K562 (cell line): Measurements from ENCODE around the gene NPFF. TPM values are rescaled to one million over a fixed set of nuclear protein-coding genes. Genes with fewer than 3 reads are reported as not detected.
A peak's percentile ranks its signal among the peaks of the same experiment; 100 is the strongest.

Experiments used
- ATAC-seq: fragments of 200-7000 bp; cut with Tn5 transposase; 3 replicates; pipeline ENCODE4 v1.9.1; 2020; ENCODE audit warnings: moderate library complexity
- Bru-seq: library from RNA; stranded (reverse); fragments of 400-500 nt; gene quantifications from one replicate; lab custom pipeline; 2021; lab: Mats Ljungman, UMichigan
- BruChase-seq, 2 experiments: library from RNA; stranded (reverse); fragments of 400-500 nt; gene quantifications; one replicate each; lab custom pipeline; 2021; lab: Mats Ljungman, UMichigan
- BruUV-seq: library from RNA; stranded (reverse); fragments of 400-500 nt; replicated peaks from 2 replicates; lab custom pipeline; 2021; lab: Mats Ljungman, UMichigan
- CTCF ChIA-PET: fragments of 300-600 bp; formaldehyde crosslinking; extraction: SDS; loops from one replicate; lab custom pipeline; 2021; ENCODE audit warnings: low intra/inter-chr PET ratio; lab: Yijun Ruan, JAX
- POLR2A ChIA-PET: fragments of 300-600, 350-650 bp; sonication (Branson Sonifier 250); formaldehyde crosslinking; extraction: SDS; loops from one replicate; lab custom pipeline; 2021; ENCODE audit warnings: antibody characterized with exemption, inconsistent platforms; lab: Yijun Ruan, JAX
- DNase-seq, 4 experiments: peaks; one replicate each; pipeline versions ENCODE4 v3.0.0 to v3.0.0-alpha.2; 2011 to 2018; ENCODE audit warnings: low spot score in 3 of 4, mixed read lengths in 3 of 4; ENCODE audit errors: extremely low read depth in 1 of 4
- FAIRE-seq: peaks from 2 replicates; lab custom pipeline; 2011; peaks lifted over from hg19 to GRCh38; lab: Jason Lieb, UNC
- H2AFZ ChIP-seq: 2 replicates; pipeline ENCODE4 v1.6.0; 2011; ENCODE audit warnings: low read depth, low read length, control low read depth, inconsistent platforms
- H3K27ac ChIP-seq: fragments of 200-600 bp; 3 replicates; pipeline ENCODE4 v1.8.0; 2011; ENCODE audit warnings: low read depth, mild to moderate bottlenecking, control low read depth, inconsistent platforms, low read length, moderate library complexity, mixed read lengths; ENCODE audit errors: extremely low read depth
- H3K27me3 ChIP-seq, 2 experiments: fragments of 300-600 bp in 1 of 2; 2 replicates in 1 of 2; 3 replicates in 1 of 2; pipeline versions ENCODE4 v1.6.0 to v1.8.0; 2011; ENCODE audit warnings: inconsistent platforms in 2 of 2, low read length in 2 of 2, mild to moderate bottlenecking in 1 of 2, mixed read lengths in 1 of 2, moderate library complexity in 1 of 2; ENCODE audit not compliant: control insufficient read depth in 2 of 2, insufficient read depth in 2 of 2
- H3K36me3 ChIP-seq: fragments of 300-600 bp; 3 replicates; pipeline ENCODE4 v1.8.0; 2011; ENCODE audit warnings: mild to moderate bottlenecking, low read length, inconsistent platforms; ENCODE audit not compliant: control insufficient read depth, insufficient read depth
- H3K4me1 ChIP-seq, 2 experiments: fragments of 200-600 bp in 1 of 2; replicated peaks in 1 of 2; 2 replicates in 1 of 2; 3 replicates in 1 of 2; pipeline versions ENCODE4 v1.5.1 to v1.8.0; 2011; ENCODE audit warnings: inconsistent platforms in 2 of 2, low read length in 2 of 2, mild to moderate bottlenecking in 1 of 2, mixed read lengths in 1 of 2, moderate library complexity in 1 of 2; ENCODE audit not compliant: control insufficient read depth in 2 of 2, insufficient read depth in 2 of 2
- H3K4me2 ChIP-seq: 2 replicates; pipeline ENCODE4 v1.6.1; 2011; ENCODE audit warnings: low read length, control low read depth, inconsistent platforms, mixed read lengths; ENCODE audit not compliant: insufficient read depth
- H3K4me3 ChIP-seq: fragments of 200-600 bp; sonication (generic), shearing (Covaris generic); 2 replicates; pipeline ENCODE4 v1.5.1; 2016; ENCODE audit warnings: control low read depth, inconsistent platforms
- H3K79me2 ChIP-seq: fragments of 200-600 bp; 3 replicates; pipeline ENCODE4 v1.8.0; 2011; ENCODE audit warnings: low read length, inconsistent platforms; ENCODE audit not compliant: control insufficient read depth, insufficient read depth
- H3K9ac ChIP-seq, 2 experiments: 2 replicates each; pipeline versions ENCODE4 v1.6.0 to v1.6.1; 2011; ENCODE audit warnings: low read depth in 2 of 2, low read length in 2 of 2, control low read depth in 1 of 2, inconsistent platforms in 1 of 2, mild to moderate bottlenecking in 1 of 2, mixed read lengths in 1 of 2; ENCODE audit not compliant: insufficient read depth in 1 of 2
- H3K9me1 ChIP-seq: one replicate; pipeline ENCODE4 v1.6.0; 2011; ENCODE audit warnings: inconsistent platforms, mild to moderate bottlenecking, low read length, moderate library complexity; ENCODE audit not compliant: control insufficient read depth, insufficient read depth
- H3K9me3 ChIP-seq: replicated peaks from 2 replicates; pipeline ENCODE4 v1.5.1; 2011; ENCODE audit warnings: low read depth, low read length, inconsistent platforms; ENCODE audit not compliant: control insufficient read depth, insufficient read depth
- H4K20me1 ChIP-seq: replicated peaks from 2 replicates; pipeline ENCODE4 v1.6.1; 2011; ENCODE audit warnings: low read length, inconsistent platforms, mixed read lengths; ENCODE audit not compliant: control insufficient read depth, insufficient read depth
- EP400 ChIP-seq: fragments of 450-650 bp; IDR thresholded peaks from 2 replicates; pipeline ENCODE4 v1.6.1; 2017; ENCODE audit warnings: antibody characterized with exemption, mild to moderate bottlenecking, moderate library complexity
- FUS ChIP-seq: fragments of 200-400 bp; formaldehyde crosslinking; optimal IDR thresholded peaks from 2 replicates; pipeline ENCODE3; 2017; ENCODE audit warnings: low read depth, low read length
- GTF2F1 ChIP-seq: IDR thresholded peaks from 2 replicates; pipeline ENCODE4 v1.6.1; 2011; ENCODE audit warnings: low read depth, low read length, improper control_type of control experiment
- NFE2 ChIP-seq: IDR thresholded peaks from 2 replicates; pipeline ENCODE4 v1.6.1; 2014; ENCODE audit warnings: antibody characterized with exemption, low read depth
- RFX7 ChIP-seq: fragments of 250-450 bp; sonication (Bioruptor Pico); IDR thresholded peaks from 2 replicates; pipeline ENCODE4 v1.5.1; 2021; ENCODE audit warnings: mild to moderate bottlenecking
- SUPT5H ChIP-seq: fragments of 450-650 bp; IDR thresholded peaks from 2 replicates; pipeline ENCODE4 v1.6.1; 2016
- ZNF184 ChIP-seq: sonication (generic); formaldehyde crosslinking; IDR thresholded peaks from 2 replicates; pipeline ENCODE4 v1.5.0; 2020; ENCODE audit warnings: missing genetic modification reagents
- ZNF398 ChIP-seq: fragments of 250-450 bp; sonication (Bioruptor Pico); IDR thresholded peaks from 2 replicates; pipeline ENCODE4 v1.8.0; 2021; ENCODE audit warnings: moderate library complexity, mild to moderate bottlenecking, inconsistent platforms
- ZNF584 ChIP-seq: fragments of 200-800 bp; sonication (Bioruptor generic); IDR thresholded peaks from 2 replicates; pipeline ENCODE4 v1.6.1; 2016; ENCODE audit warnings: low read depth, mild to moderate bottlenecking, missing genetic modification characterization, missing compliant biosample characterization
- WGBS: fragments of 100-300 bp; shearing (Covaris generic); methylation state at CpG from one replicate; pipeline ENCODE4 v1.1.6; 2016; ENCODE audit warnings: low coverage, mixed read lengths; ENCODE audit not compliant: insufficient coverage; ENCODE audit errors: missing lambda C conversion rate; 5-methylcytosine and 5-hydroxymethylcytosine counted together
- in situ Hi-C: fragments of 300-500 bp; cut with MboI; formaldehyde crosslinking; loops from 4 replicates; pipeline ENCODE4 v1.15.0; 2018; ENCODE audit warnings: inconsistent platforms, mixed read lengths
- intact Hi-C: fragments of 100-400 bp; cut with micrococcal nuclease; formaldehyde crosslinking; loops from 2 replicates; pipeline ENCODE4 v1.14.2; 2022
- long read RNA-seq, 3 experiments: library from polyadenylated mRNA in 2 of 3; library from RNA in 1 of 3; unstranded in 2 of 3; stranded (forward) in 1 of 3; transcript quantifications; one replicate each; pipeline ENCODE4 v2.0.0, GENCODE V29; 2019 to 2022
- polyA minus RNA-seq, 3 experiments: library from RNA; depleted of rRNA, polyadenylated mRNA; stranded (reverse); fragments of >200 nt; gene quantifications; 2 replicates each; pipeline ENCODE4 v1.2.3, GENCODE V29; 2011
- polyA plus RNA-seq, 8 experiments: library from polyadenylated mRNA; depleted of rRNA in 4 of 8; stranded (reverse) in 5 of 8; unstranded in 3 of 8; fragments of >200 nt; fragmentation: Nextera tagmentation in 2 of 8; fragmentation: Illumina TruSeq in 1 of 8; extraction: Ambion mirVana in 2 of 8; extraction: Trizol in 1 of 8; gene quantifications; 2 replicates each; pipeline versions ENCODE4 v1.2.1 to v1.2.3, GENCODE V29; 2011 to 2014; ENCODE audit warnings: inconsistent platforms in 1 of 8, missing spikeins in 1 of 8
- total RNA-seq, 7 experiments: library from RNA; depleted of rRNA in 6 of 7; stranded (reverse); fragments of >200 nt in 6 of 7; fragmentation: Illumina TruSeq in 2 of 7; extraction: Trizol in 2 of 7; gene quantifications; 2 replicates each; pipeline versions ENCODE4 v1.2.1 to v1.2.3, GENCODE V29; 2011 to 2021; ENCODE audit warnings: low replicate concordance in 1 of 7

Gene NPFF
- total RNA-seq (2011; cell fraction: chromatin; rRNA removed; ENCODE audit: low replicate concordance) = not detected in 2 replicates
- not detected in 2 replicates for total RNA-seq (2011; cell fraction: nucleolus; rRNA removed)
- total RNA-seq (2011; cell fraction: nucleoplasm; rRNA removed) = not detected in 2 replicates
- total RNA-seq (2014; rRNA removed) = not detected in 2 replicates
- total RNA-seq (2014; rRNA removed; fragmentation: Illumina TruSeq; extraction: Trizol) = not detected in 2 replicates
- total RNA-seq (2015; rRNA removed; fragmentation: Illumina TruSeq; extraction: Trizol) = not detected in 2 replicates
- total RNA-seq (2021) = not detected in 2 replicates
- polyA plus RNA-seq (2011; rRNA removed) = not detected in 2 replicates
- 0.28 TPM in 1 of 2 replicates, not detected in the other for polyA plus RNA-seq (2011; cell fraction: cytosol; rRNA removed)
- not detected in 2 replicates for polyA plus RNA-seq (2011; cell fraction: nucleus; rRNA removed)
- 0.55 TPM in 1 of 2 replicates, not detected in the other for polyA plus RNA-seq (2012)
- 0.55 TPM in 1 of 2 replicates, not detected in the other for polyA plus RNA-seq (2014; fragmentation: Illumina TruSeq; extraction: Trizol)
- under 1 TPM in 1 of 2 experiments, not detected in 1; 0.15 TPM for polyA plus RNA-seq (2014; fragmentation: Nextera tagmentation; extraction: Ambion mirVana)
- 1.2 TPM in 1 of 2 replicates, not detected in the other for polyA plus RNA-seq (2014; rRNA removed)
- not detected in 2 replicates for polyA minus RNA-seq (2011; rRNA and poly(A)+ RNA removed)
- not detected in 2 replicates for polyA minus RNA-seq (2011; cell fraction: cytosol; rRNA and poly(A)+ RNA removed)
- polyA minus RNA-seq (2011; cell fraction: nucleus; rRNA and poly(A)+ RNA removed) = not detected in 2 replicates
- Bru-seq, nascent RNA = percentile 49 among the genes with signal in this experiment
- percentile 59 among the genes with signal in this experiment for BruChase-seq, experiment 1, labeled RNA remaining after a 2-hour chase
- BruChase-seq, experiment 2, labeled RNA remaining after a 6-hour chase = percentile 68 among the genes with signal in this experiment
- long read RNA-seq, experiment 1 = 0 reads
- long read RNA-seq, experiment 2 = 0 reads
- long read RNA-seq, experiment 3 = 0 reads

GRCh38 chr12:53506881-53507602, at the start of gene NPFF:
NPFF (minus strand) TSS chr12:53507484; CDS start chr12:53507474, 10 bp downstream.
- DNase-seq = no peak
- Histone ChIP-seq H3K9me3 (no peaks in the 10 kb centered on the region), H3K27ac (no peak within 1 kb of the TSS), H3K79me2 (peaks cover 12% of the 10 kb centered on the region), H3K27me3 (no peaks in the 10 kb centered on the region), H3K9me1 (no peaks in the 10 kb centered on the region), H3K4me2 (no peak within 1 kb of the TSS), H3K4me3 (no peak within 1 kb of the TSS), H2AFZ (no peak within 1 kb of the TSS), H3K9ac (peak within 1 kb of the TSS in 1 of 2 experiments; percentile 61; a peak in 2 of 4 replicates), H4K20me1 (no peaks in the 10 kb centered on the region), H3K36me3 (peaks cover 51% of the 10 kb centered on the region; the same call in 2 of the 3 replicates), H3K4me1 (peaks cover 12 to 13% of the 10 kb centered on the region in 2 experiments; a peak in 4 of 5 replicates)
- no peak for ATAC-seq
- WGBS = 81% methylated on average over 7 of the region's 9 CpGs
- BruUV-seq = no TSS peak
- no peak for FAIRE-seq
- CTCF ChIA-PET = interaction anchor here (0.6 to 2.2 kb wide), 3 partner anchors 155 to 379 kb away, joined by 4 to 21 read pairs (median 7); no protein-coding TSS in a partner anchor
- POLR2A ChIA-PET = interaction anchor here (0.6 to 1.1 kb wide), 2 partner anchors 9 to 18 kb away, joined by 3 read pairs; no protein-coding TSS in a partner anchor
- TF ChIP-seq ZNF184 (no peak), ZNF398 (CRISPR knock-in tag) (no peak), EP400 (no peak), RFX7 (no peak), ZNF584 (no peak), NFE2 (no peak), SUPT5H (peak; percentile 19; the same call in 1 of the 2 replicates), GTF2F1 (no peak), FUS (no peak)
- intact Hi-C loops (loop anchor here (5.0 to 10.0 kb wide), 2 partner anchors 85 to 442 kb away; partner anchors contain the start of gene AMHR2), in situ Hi-C loops (loop anchor here (10.0 kb wide), 1 partner anchor 182 kb away; the partner anchor contains the start of gene AAAS)
